CD14-positive monocyte (primary cell): ENCODE measurements around the gene CECR2. TPM values are rescaled to one million over a fixed set of nuclear protein-coding genes. Genes with fewer than 3 reads are reported as not detected.

Experiments
- DNase-seq, 3 donors: peaks; one replicate each; pipeline ENCODE4 v3.0.0-alpha.2; 2011 to 2022
- H2AFZ ChIP-seq: 2 replicates; pipeline ENCODE4 v1.6.0; 2012; ENCODE audit warnings: mild to moderate bottlenecking, low read depth, low read length, inconsistent platforms; ENCODE audit not compliant: insufficient read depth, poor library complexity, severe bottlenecking
- H3K27ac ChIP-seq, 2 donors: 1 replicate in 1 of 2; 2 replicates in 1 of 2; pipeline ENCODE4 v1.5.1; 2012 to 2013; ENCODE audit warnings: low read length in 2 of 2, control low read depth in 1 of 2, inconsistent platforms in 1 of 2, low read depth in 1 of 2, mild to moderate bottlenecking in 1 of 2
- H3K27me3 ChIP-seq, 2 donors: one replicate each; pipeline versions ENCODE4 v1.6.0 to v1.6.1; 2011 to 2013; ENCODE audit warnings: low read length in 2 of 2; ENCODE audit not compliant: control insufficient read depth in 2 of 2, insufficient read depth in 2 of 2
- H3K36me3 ChIP-seq, 2 donors: replicated peaks in 1 of 2; 1 replicate in 1 of 2; 2 replicates in 1 of 2; pipeline versions ENCODE4 v1.5.1 to v1.6.1; 2012 to 2013; ENCODE audit warnings: low read length in 2 of 2, control low read depth in 1 of 2, inconsistent platforms in 1 of 2, mild to moderate bottlenecking in 1 of 2; ENCODE audit not compliant: insufficient read depth in 2 of 2, control insufficient read depth in 1 of 2
- H3K4me1 ChIP-seq, 2 donors: 1 replicate in 1 of 2; 2 replicates in 1 of 2; pipeline versions ENCODE4 v1.5.1 to v1.6.1; 2012 to 2013; ENCODE audit warnings: low read length in 2 of 2, control low read depth in 1 of 2, inconsistent platforms in 1 of 2, mild to moderate bottlenecking in 1 of 2, moderate library complexity in 1 of 2; ENCODE audit not compliant: insufficient read depth in 2 of 2, control insufficient read depth in 1 of 2
- H3K4me2 ChIP-seq: replicated peaks from 2 replicates; pipeline ENCODE3; 2012; ENCODE audit warnings: low read length, moderate library complexity, mild to moderate bottlenecking; ENCODE audit not compliant: poor library complexity, severe bottlenecking; ENCODE audit errors: extremely low read depth
- H3K4me3 ChIP-seq, 3 experiments: fragments of 200-600 bp in 1 of 3; sonication (generic) in 1 of 3; replicated peaks in 1 of 3; 1 replicate in 2 of 3; 2 replicates in 1 of 3; pipeline ENCODE4 v1.5.1; 2011 to 2013; ENCODE audit warnings: low read length in 3 of 3, mild to moderate bottlenecking in 3 of 3, control low read depth in 2 of 3, low read depth in 2 of 3, inconsistent platforms in 1 of 3, moderate library complexity in 1 of 3
- H3K79me2 ChIP-seq: 2 replicates; pipeline ENCODE4 v1.6.0; 2012; ENCODE audit warnings: mild to moderate bottlenecking, control low read depth, inconsistent platforms, low read length, moderate library complexity; ENCODE audit not compliant: insufficient read depth
- H3K9ac ChIP-seq: 2 replicates; pipeline ENCODE4 v1.6.0; 2017; ENCODE audit warnings: low read length, mild to moderate bottlenecking; ENCODE audit not compliant: insufficient read depth, poor library complexity, severe bottlenecking
- H3K9me3 ChIP-seq, 2 donors: replicated peaks in 1 of 2; 1 replicate in 1 of 2; 2 replicates in 1 of 2; pipeline versions ENCODE4 v1.5.1 to v1.6.1; 2012 to 2013; ENCODE audit warnings: low read length in 2 of 2, control low read depth in 1 of 2; ENCODE audit not compliant: control insufficient read depth in 1 of 2, insufficient read depth in 1 of 2
- H4K20me1 ChIP-seq: 2 replicates; pipeline ENCODE4 v1.6.0; 2012; ENCODE audit warnings: mild to moderate bottlenecking, low read length, control low read depth, moderate library complexity; ENCODE audit not compliant: insufficient read depth
- H3K27ac Mint-ChIP-seq, 7 donors: one replicate each; pipeline ENCODE4 v1.8.0; 2020; ENCODE audit warnings: mild to moderate bottlenecking in 7 of 7, mixed read lengths in 7 of 7, moderate library complexity in 6 of 7, inconsistent platforms in 2 of 7
- H3K27me3 Mint-ChIP-seq, 3 donors: one replicate each; pipeline ENCODE4 v1.8.0; 2021 to 2022; ENCODE audit warnings: low read depth in 3 of 3, mild to moderate bottlenecking in 3 of 3, mixed read lengths in 3 of 3, moderate library complexity in 3 of 3, inconsistent platforms in 1 of 3
- H3K36me3 Mint-ChIP-seq, 2 donors: one replicate each; pipeline ENCODE4 v1.8.0; 2020; ENCODE audit warnings: mixed read lengths in 2 of 2, inconsistent platforms in 1 of 2, mild to moderate bottlenecking in 1 of 2
- H3K4me1 Mint-ChIP-seq: one replicate; pipeline ENCODE4 v1.8.0; 2020; ENCODE audit warnings: mild to moderate bottlenecking, mixed read lengths
- H3K4me3 Mint-ChIP-seq, 2 donors: one replicate each; pipeline ENCODE4 v1.8.0; 2020; ENCODE audit warnings: mild to moderate bottlenecking in 2 of 2, mixed read lengths in 2 of 2, moderate library complexity in 1 of 2
- H3K9me3 Mint-ChIP-seq, 7 donors: one replicate each; pipeline ENCODE4 v1.8.0; 2020 to 2022; ENCODE audit warnings: mixed read lengths in 7 of 7, mild to moderate bottlenecking in 6 of 7, moderate library complexity in 6 of 7, inconsistent platforms in 2 of 7
- WGBS: methylation state at CpG from one replicate; pipeline ENCODE4 v1.1.5; 2013; ENCODE audit warnings: missing lambda C conversion rate; ENCODE audit not compliant: insufficient coverage; 5-methylcytosine and 5-hydroxymethylcytosine counted together
- intact Hi-C, 2 donors: fragments of 100-400 bp; cut with micrococcal nuclease; formaldehyde crosslinking; loops; one replicate each; pipeline versions ENCODE4 v1.15.0 to v1.15.1; 2023
- polyA plus RNA-seq, 3 donors: library from polyadenylated mRNA; depleted of rRNA in 1 of 3; unstranded in 2 of 3; stranded (reverse) in 1 of 3; fragments of 300-500 nt in 2 of 3; fragments of >200 nt in 1 of 3; fragmentation: Illumina TruSeq in 2 of 3; gene quantifications; 1 replicate in 2 of 3; 2 replicates in 1 of 3; pipeline ENCODE4 v1.2.3, GENCODE V29; 2012 to 2021
- TF ChIP-seq, protein P1 (sequence below): fragments of 200-600 bp; IDR thresholded peaks from one replicate; pipeline ENCODE4 v1.8.0; 2022; ENCODE audit warnings: antibody characterized with exemption, mild to moderate bottlenecking

CECR2 gene
- polyA plus RNA-seq, 3 donors: 0.02 to 0.29 (median 0.24) TPM

DNA sequence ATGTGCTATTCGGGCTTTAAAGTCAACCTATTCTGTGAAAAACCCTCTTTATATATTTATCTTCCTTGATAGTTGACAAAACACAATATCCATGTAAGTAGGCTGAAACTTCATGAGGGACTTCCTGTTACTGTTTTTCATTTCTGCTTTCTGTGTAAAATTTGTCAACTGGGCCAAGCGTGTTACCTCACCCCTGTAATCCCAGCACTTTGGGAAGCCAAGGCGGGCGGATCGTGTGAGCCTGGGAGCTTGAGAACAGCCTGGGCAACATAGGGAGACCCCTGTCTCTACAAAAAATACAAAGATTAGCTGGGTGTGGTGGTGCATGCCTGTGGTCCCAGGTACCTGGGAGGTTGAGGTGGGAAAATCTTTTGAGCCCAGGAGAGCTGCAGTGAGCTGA is 127.6 kb downstream of the CECR2 start:
- H3K9me3 Mint-ChIP-seq: no peaks in the 10 kb centered on the region
- peak overlapping the region; percentile 64 to 78 for H3K27ac ChIP-seq
- H4K20me1 ChIP-seq: no peaks in the 10 kb centered on the region
- peak; percentile 54 to 87 (median 75) for DNase-seq
- intact Hi-C loops: loop anchor here in 1 of 2 donors (2.0 kb wide), 1 partner anchor 422 kb away; no protein-coding TSS in a partner anchor
- H3K36me3 Mint-ChIP-seq: peaks cover 0 to 1% of the 10 kb centered on the region in 2 donors
- no peaks in the 10 kb centered on the region for H3K9me3 ChIP-seq
- TF ChIP-seq, protein P1, sequence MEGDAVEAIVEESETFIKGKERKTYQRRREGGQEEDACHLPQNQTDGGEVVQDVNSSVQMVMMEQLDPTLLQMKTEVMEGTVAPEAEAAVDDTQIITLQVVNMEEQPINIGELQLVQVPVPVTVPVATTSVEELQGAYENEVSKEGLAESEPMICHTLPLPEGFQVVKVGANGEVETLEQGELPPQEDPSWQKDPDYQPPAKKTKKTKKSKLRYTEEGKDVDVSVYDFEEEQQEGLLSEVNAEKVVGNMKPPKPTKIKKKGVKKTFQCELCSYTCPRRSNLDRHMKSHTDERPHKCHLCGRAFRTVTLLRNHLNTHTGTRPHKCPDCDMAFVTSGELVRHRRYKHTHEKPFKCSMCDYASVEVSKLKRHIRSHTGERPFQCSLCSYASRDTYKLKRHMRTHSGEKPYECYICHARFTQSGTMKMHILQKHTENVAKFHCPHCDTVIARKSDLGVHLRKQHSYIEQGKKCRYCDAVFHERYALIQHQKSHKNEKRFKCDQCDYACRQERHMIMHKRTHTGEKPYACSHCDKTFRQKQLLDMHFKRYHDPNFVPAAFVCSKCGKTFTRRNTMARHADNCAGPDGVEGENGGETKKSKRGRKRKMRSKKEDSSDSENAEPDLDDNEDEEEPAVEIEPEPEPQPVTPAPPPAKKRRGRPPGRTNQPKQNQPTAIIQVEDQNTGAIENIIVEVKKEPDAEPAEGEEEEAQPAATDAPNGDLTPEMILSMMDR: no peak
- no CpG with 5 or more reads among the region's 5 CpGs for WGBS
- peak overlapping the region; percentile 85 to 93 (median 90) for H3K27ac Mint-ChIP-seq
- H3K4me1 Mint-ChIP-seq: peaks cover 35% of the 10 kb centered on the region
- peak overlapping the region; percentile 40 for H3K4me2 ChIP-seq
- peak overlapping the region in 1 of 2 donors; percentile 44 for H3K4me3 Mint-ChIP-seq
- peaks cover 30 to 31% of the 10 kb centered on the region in 2 donors for H3K4me1 ChIP-seq
- no peaks in the 10 kb centered on the region for H3K79me2 ChIP-seq
- no peaks in the 10 kb centered on the region for H3K27me3 ChIP-seq
- no peaks in the 10 kb centered on the region for H3K27me3 Mint-ChIP-seq
- peak overlapping the region in 1 of 3 experiments; percentile 43 for H3K4me3 ChIP-seq
- peak overlapping the region; percentile 47 for H3K9ac ChIP-seq
- peak overlapping the region; percentile 54 for H2AFZ ChIP-seq
- no peaks in the 10 kb centered on the region for H3K36me3 ChIP-seq

DNA sequence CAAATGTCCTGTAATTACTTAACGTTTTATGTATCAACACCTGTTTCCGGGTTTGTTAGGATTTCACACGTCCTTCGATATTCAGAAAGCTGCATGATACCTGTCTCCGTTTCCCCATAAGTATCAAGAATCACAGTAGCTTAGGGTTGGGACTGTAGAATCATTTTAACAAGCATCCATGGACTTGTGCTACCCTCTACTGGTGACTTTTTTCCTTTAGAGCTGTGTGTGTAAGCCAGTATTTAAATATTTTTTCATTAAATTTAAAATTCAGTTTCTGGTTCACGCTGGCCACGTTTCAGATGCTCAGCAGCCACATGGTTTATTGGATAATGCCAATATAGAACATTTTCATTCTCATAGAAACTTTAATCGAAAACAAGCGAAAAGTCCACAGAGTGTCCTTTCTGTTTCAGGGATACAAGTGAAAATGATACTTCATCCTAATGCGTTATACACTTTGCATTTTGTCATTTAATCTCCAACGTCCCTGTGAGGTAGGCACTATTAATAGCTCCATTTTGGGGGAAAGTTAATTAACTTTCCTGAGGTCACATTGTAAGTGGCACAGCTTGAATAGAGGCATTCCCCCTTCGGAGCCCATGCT is 132.5 kb downstream of the CECR2 start:
- no peak overlapping the region for H3K4me2 ChIP-seq
- 50% methylated on average over 2 of the region's 12 CpGs for WGBS

More for the DNA sequence above, 132.5 kb downstream of the CECR2 start:
- Histone ChIP-seq H2AFZ (no peak overlapping the region), H3K4me1 (peaks cover 19% of the 10 kb centered on the region in 2 donors), H3K27ac (no peak overlapping the region), H3K9me3 (no peaks in the 10 kb centered on the region), H4K20me1 (no peaks in the 10 kb centered on the region), H3K36me3 (no peaks in the 10 kb centered on the region), H3K79me2 (no peaks in the 10 kb centered on the region), H3K27me3 (no peaks in the 10 kb centered on the region), H3K9ac (no peak overlapping the region), H3K4me3 (no peak overlapping the region)
- peaks cover 0 to 2% (median 0%) of the 10 kb centered on the region in 7 donors for H3K9me3 Mint-ChIP-seq
- peaks cover 12 to 13% of the 10 kb centered on the region in 2 donors for H3K36me3 Mint-ChIP-seq
- DNase-seq: peak; percentile 47 to 72 (median 63)
- intact Hi-C loops: loop anchor here (2.0 to 10.0 kb wide), 6 partner anchors 237 to 587 kb away; no protein-coding TSS in a partner anchor
- H3K4me3 Mint-ChIP-seq: no peak overlapping the region
- H3K4me1 Mint-ChIP-seq: peaks cover 20% of the 10 kb centered on the region
- H3K27ac Mint-ChIP-seq: no peak overlapping the region
- H3K27me3 Mint-ChIP-seq: peaks cover 0 to 5% (median 2%) of the 10 kb centered on the region in 3 donors
- TF ChIP-seq, protein P1: peak; percentile 79
